Ascending aorta (tissue), 2 donors: Measurements from ENCODE around the gene LRRC8B. TPM values are rescaled to one million over a fixed set of nuclear protein-coding genes. Genes with fewer than 3 reads are reported as not detected.

Source experiments
- DNase-seq, 2 donors: peaks; one replicate each; pipeline ENCODE4 v3.0.0-alpha.2; 2019; ENCODE audit warnings: low spot score in 2 of 2
- H3K27ac ChIP-seq, 2 donors: fragments of 200-600 bp; sonication (generic); one replicate each; pipeline ENCODE4 v1.5.1; 2016 to 2017; ENCODE audit warnings: mild to moderate bottlenecking in 1 of 2
- H3K27me3 ChIP-seq: fragments of 200-600 bp; sonication (generic); one replicate; pipeline ENCODE4 v1.5.1; 2017
- H3K36me3 ChIP-seq, 2 donors: fragments of 200-600 bp; sonication (generic); one replicate each; pipeline ENCODE4 v1.5.1; 2016
- H3K4me1 ChIP-seq, 2 donors: fragments of 200-600 bp; sonication (generic); one replicate each; pipeline ENCODE4 v1.5.1; 2016 to 2017; ENCODE audit warnings: mild to moderate bottlenecking in 1 of 2
- H3K4me3 ChIP-seq, 2 donors: fragments of 200-600 bp; sonication (generic); one replicate each; pipeline ENCODE4 v1.5.1; 2016 to 2017; ENCODE audit warnings: mild to moderate bottlenecking in 1 of 2
- H3K9me3 ChIP-seq, 2 donors: fragments of 200-600 bp; sonication (generic); one replicate each; pipeline ENCODE4 v1.5.1; 2016
- CTCF ChIP-seq, 3 experiments: fragments of 200-600 bp in 2 of 3; fragments of 450-650 bp in 1 of 3; sonication (generic) in 2 of 3; IDR thresholded peaks; one replicate each; pipeline ENCODE4 v1.5.1; 2016 to 2019; ENCODE audit warnings: antibody characterized with exemption in 3 of 3, mild to moderate bottlenecking in 1 of 3, moderate library complexity in 1 of 3
- intact Hi-C: fragments of 100-400 bp; cut with DNase I; formaldehyde crosslinking; loops from one replicate; pipeline ENCODE4 v1.15.1; 2023
- total RNA-seq: library from RNA; depleted of rRNA; stranded (reverse); fragments of >200 nt; gene quantifications from one replicate; pipeline ENCODE4 v1.1.0, GENCODE V29; 2016

The LRRC8B gene
- total RNA-seq, 1 donor from 2014 or later = 4.2 TPM

DNA sequence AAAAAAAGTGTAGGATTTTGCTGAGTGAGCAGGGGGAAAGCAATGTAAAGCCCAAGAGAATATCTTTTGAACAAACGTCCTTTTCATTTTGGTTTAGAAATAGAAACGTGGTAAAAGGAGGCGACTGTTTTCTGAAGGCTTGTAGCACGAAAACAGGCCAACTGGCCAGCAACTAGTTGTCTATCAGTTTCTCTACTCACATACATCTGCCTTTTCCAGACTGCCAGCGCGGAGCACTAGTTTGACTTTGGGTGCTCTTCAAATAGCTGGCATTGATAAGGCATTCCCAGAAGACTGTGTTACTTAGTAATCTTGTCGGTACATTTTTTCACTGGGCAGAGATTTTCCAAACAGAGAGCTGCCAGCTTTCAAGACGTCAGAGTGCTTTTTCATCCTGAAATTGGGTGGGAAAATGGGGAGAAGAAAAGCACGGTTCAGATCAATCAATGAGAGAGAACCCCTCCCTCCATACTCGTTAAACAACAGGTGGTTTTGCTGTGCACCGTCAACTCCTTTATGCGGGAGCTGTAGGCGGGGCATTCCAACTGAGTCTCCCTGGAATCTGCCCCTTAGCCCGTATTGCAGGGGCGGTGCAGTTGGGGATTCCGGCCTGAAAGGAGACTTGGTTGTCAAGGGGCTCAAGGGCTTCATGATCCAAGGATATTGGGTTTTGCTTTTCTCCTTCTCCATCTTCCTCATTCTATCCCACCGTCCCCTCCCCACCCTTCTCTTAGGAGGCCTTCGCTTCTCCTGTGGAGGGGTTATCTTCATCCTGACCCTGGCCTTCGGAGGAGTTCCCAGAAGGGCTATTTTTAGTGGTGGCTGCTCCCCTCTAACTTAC lies 107.4 kb downstream of the LRRC8B start:
- peak overlapping the region; percentile 89 to 98 for H3K4me3 ChIP-seq
- no peaks in the 10 kb centered on the region for H3K36me3 ChIP-seq
- no peak for DNase-seq
- intact Hi-C loops = loop anchor here (1.0 to 5.0 kb wide), 3 partner anchors 108 to 365 kb away; partner anchors contain the start of genes LRRC8B and ZNF326
- H3K27ac ChIP-seq = peak overlapping the region; percentile 89 to 95
- TF ChIP-seq CTCF (IDR thresholded peaks at IDR 0.05) = no peak
- no peaks in the 10 kb centered on the region for H3K9me3 ChIP-seq
- H3K27me3 ChIP-seq = no peaks in the 10 kb centered on the region
- no peaks in the 10 kb centered on the region for H3K4me1 ChIP-seq

- no peaks in the 10 kb centered on the region for H3K4me1 ChIP-seq
- H3K9me3 ChIP-seq = no peaks in the 10 kb centered on the region
- peak; percentile 47 to 90 for DNase-seq
- H3K36me3 ChIP-seq = no peaks in the 10 kb centered on the region
- intact Hi-C loops = loop anchor here (1.0 to 5.0 kb wide), 2 partner anchors 108 to 365 kb away; partner anchors contain the start of genes LRRC8B and ZNF326
- H3K4me3 ChIP-seq = peak within 1 kb of the TSS; percentile 89 to 98
- H3K27me3 ChIP-seq = no peaks in the 10 kb centered on the region
- H3K27ac ChIP-seq = peak within 1 kb of the TSS; percentile 89 to 95
- TF ChIP-seq CTCF (IDR thresholded peaks at IDR 0.05) = peak; percentile 4 to 88 (median 18)
Observed at GRCh38 chr1:89632657-89633247, 108.1 kb downstream of the LRRC8B start, which contains the start of gene LRRC8C. Gene LRRC8C (plus strand): TSS chr1:89633120. CDS start chr1:89686474, 53,354 bp downstream.

- Histone ChIP-seq H3K36me3 (no peaks in the 10 kb centered on the region), H3K27me3 (no peaks in the 10 kb centered on the region), H3K9me3 (no peaks in the 10 kb centered on the region), H3K4me1 (no peaks in the 10 kb centered on the region), H3K4me3 (peak overlapping the region; percentile 89 to 98), H3K27ac (peak overlapping the region; percentile 89 to 95)
- DNase-seq = peak; percentile 12 to 76
- no peak for TF ChIP-seq CTCF (IDR thresholded peaks at IDR 0.05)
- intact Hi-C loops = loop anchor here (5.0 kb wide), 1 partner anchor 364 kb away; the partner anchor contains the start of gene ZNF326
Observed at GRCh38 chr1:89633248-89633799, 108.7 kb downstream of the LRRC8B start.

DNA sequence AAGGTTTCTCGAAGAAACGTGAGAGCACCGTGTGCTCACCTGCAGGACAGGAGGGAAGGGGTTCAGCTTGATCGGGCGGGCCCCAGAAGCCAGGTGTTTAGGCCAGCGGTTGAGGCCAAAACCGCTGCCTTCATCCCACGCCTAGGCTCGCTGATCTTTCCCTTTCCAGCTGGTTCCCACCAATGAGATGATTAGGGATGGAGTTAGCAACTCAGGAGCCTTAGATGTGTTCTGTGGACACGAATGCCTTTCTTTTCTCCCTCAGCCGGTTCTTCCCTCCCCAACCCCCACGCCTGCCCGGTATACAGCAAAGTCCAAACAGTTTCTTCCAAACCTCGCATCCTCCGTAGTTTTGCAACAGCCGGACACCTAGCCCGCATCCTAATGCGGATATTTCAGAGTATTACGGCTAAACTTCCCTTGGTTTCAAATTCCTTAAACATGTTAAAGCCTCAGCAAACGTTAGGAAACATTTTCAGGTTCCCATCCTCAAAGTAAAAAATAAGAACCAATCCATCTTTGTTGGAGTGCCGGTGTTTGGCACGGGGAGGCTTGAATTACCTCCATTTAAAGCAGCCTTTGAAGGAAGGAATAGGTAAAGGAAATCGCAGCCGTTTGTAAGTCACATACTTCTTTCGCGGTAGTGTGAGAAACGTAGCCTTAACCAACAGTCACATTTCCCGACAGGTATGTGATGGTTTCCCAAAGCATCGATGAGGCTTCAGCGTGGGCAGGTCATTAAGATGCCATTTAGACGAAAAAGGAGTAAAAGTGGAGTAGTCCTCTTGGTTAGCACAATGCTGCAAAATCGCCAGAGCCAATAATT lies 109.4 kb downstream of the LRRC8B start:
- H3K4me1 ChIP-seq = no peaks in the 10 kb centered on the region
- H3K27ac ChIP-seq = peak overlapping the region; percentile 89 to 95
- intact Hi-C loops = loop anchor here (5.0 kb wide), 1 partner anchor 363 kb away; the partner anchor contains the start of gene ZNF326
- H3K9me3 ChIP-seq = no peaks in the 10 kb centered on the region
- H3K4me3 ChIP-seq = peak overlapping the region; percentile 89 to 98
- H3K36me3 ChIP-seq = no peaks in the 10 kb centered on the region
- DNase-seq = no peak
- no peaks in the 10 kb centered on the region for H3K27me3 ChIP-seq
- TF ChIP-seq CTCF (IDR thresholded peaks at IDR 0.05) = no peak
